Loucy (cell line): ENCODE data around the gene OAF.

Source experiments
- EZH2phosphoT487 ChIP-seq: fragments of 200-600 bp; IDR thresholded peaks from 2 replicates; pipeline ENCODE4 v1.6.1; 2018; ENCODE audit warnings: antibody characterized with exemption, mild to moderate bottlenecking, moderate library complexity, borderline replicate concordance
- TF ChIP-seq, protein P1 (sequence below): fragments of 200-600 bp; sonication (generic); conservative IDR thresholded peaks from 2 replicates; pipeline ENCODE4 v1.5.1; 2014; ENCODE audit warnings: mild to moderate bottlenecking, antibody characterized with exemption, low read length

DNA sequence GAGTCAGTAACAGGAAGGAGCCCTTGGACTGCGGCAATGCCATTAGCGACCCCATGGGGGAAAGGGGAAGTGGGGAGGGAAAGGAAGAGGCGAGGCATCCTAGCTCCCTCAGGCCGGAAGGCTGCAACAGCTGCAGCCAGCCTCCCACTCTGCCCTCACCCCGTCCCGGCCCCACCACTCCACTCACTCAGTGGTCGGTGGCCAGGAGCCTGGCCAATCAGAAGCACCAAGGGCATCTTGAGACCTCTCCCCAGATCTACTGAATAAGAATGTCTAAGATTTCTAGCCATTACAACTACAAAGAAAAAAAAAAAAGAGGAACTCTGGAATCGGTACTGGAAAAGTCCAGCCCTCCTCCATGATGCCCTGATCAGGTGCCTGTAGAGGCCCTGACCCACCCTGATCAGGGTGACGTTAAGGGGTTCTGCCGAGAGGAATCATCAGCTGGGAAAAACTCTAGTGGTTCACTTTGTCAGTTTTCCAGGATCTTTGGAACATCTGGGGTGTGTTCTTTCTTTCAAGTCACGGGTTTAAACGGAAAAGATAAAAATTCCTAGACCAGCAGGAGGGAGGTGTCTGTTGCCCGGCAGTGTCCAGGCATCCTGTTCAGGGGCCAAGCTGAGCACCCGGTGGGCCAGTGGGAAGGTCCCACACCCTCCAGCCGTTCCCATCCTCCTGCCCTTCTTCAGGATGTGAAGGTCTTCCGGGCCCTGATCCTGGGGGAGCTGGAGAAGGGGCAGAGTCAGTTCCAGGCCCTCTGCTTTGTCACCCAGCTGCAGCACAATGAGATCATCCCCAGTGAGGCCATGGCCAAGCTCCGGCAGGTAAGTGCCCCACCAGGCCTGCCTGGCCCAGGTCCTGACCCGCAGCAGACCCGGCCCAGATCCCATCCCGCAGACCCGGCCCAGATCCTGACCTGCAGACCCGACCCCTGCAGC lies 14.4 kb downstream of the OAF start:
- TF ChIP-seq, protein P1, sequence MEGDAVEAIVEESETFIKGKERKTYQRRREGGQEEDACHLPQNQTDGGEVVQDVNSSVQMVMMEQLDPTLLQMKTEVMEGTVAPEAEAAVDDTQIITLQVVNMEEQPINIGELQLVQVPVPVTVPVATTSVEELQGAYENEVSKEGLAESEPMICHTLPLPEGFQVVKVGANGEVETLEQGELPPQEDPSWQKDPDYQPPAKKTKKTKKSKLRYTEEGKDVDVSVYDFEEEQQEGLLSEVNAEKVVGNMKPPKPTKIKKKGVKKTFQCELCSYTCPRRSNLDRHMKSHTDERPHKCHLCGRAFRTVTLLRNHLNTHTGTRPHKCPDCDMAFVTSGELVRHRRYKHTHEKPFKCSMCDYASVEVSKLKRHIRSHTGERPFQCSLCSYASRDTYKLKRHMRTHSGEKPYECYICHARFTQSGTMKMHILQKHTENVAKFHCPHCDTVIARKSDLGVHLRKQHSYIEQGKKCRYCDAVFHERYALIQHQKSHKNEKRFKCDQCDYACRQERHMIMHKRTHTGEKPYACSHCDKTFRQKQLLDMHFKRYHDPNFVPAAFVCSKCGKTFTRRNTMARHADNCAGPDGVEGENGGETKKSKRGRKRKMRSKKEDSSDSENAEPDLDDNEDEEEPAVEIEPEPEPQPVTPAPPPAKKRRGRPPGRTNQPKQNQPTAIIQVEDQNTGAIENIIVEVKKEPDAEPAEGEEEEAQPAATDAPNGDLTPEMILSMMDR, result no peak
- TF ChIP-seq EZH2phosphoT487, result no peak
